Measurements from ENCODE around the gene FBXW7. TPM values are rescaled to one million over a fixed set of nuclear protein-coding genes. Genes with fewer than 3 reads are reported as not detected.

Gene FBXW7
- total RNA-seq, 4 donors from 2014 or later: 20.9 to 47.3 (median 39.5) TPM

DNA sequence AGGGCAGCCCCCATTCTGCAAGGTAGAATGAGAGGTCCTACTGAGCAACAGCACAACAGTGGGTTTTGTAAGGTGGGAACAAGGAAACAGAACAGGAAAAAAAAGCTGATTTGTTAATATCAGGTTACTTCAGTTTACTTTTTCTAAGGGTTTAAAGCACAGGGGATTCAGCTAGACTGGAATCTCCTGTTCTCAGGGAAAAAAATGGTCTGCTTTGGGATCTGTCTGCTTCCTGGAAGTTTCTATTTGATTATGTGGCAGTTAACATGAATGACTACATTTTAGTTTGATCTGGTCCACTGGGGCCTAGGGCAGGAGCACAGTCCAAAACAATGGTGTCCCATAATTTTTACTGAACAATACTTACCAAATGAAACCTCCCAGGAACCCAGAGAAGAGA is 104.6 kb downstream of the FBXW7 start:
- TF ChIP-seq, protein P1, sequence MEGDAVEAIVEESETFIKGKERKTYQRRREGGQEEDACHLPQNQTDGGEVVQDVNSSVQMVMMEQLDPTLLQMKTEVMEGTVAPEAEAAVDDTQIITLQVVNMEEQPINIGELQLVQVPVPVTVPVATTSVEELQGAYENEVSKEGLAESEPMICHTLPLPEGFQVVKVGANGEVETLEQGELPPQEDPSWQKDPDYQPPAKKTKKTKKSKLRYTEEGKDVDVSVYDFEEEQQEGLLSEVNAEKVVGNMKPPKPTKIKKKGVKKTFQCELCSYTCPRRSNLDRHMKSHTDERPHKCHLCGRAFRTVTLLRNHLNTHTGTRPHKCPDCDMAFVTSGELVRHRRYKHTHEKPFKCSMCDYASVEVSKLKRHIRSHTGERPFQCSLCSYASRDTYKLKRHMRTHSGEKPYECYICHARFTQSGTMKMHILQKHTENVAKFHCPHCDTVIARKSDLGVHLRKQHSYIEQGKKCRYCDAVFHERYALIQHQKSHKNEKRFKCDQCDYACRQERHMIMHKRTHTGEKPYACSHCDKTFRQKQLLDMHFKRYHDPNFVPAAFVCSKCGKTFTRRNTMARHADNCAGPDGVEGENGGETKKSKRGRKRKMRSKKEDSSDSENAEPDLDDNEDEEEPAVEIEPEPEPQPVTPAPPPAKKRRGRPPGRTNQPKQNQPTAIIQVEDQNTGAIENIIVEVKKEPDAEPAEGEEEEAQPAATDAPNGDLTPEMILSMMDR (IDR thresholded peaks at IDR 0.05; ENCODE audit: low read depth): no peak

DNA sequence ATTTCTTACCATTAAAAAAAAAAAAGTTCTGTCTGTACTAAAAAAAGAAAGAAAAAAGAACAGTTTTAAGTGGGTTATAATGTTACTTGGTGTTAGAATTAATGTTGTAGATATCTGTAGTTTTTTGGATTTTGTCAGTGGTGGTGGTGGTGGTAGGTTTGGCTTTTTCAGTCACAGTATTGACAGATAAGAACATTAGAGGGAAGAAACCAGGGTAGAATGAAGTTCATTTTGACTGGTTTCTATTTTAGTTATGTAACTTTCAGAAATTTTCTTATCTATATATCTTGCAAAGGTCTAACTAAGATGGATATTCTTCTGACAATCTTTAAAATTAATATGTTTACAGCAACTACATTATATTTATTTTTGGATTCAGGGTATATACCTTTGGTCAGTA is 105.4 kb downstream of the FBXW7 start:
- TF ChIP-seq, protein P1 (IDR thresholded peaks at IDR 0.05; ENCODE audit: low read depth): no peak

DNA sequence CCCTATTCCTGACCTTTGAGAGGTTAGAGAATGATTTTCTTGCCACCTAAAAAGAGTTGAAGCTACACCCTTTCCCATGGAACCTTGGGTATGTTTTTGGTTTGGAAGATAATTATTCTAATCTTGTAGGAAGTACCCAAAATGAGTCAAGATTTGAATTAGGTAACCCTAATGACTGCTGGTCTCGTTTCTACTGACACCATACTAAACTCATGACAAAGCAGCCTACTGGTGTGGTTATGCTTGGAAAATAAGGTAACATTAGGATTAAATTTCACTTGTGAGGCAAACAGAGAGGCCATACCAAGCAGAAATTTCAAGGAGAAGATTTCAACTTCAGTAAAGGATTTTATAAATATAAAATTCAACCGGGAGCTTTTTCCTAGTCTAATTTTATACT is 107.9 kb downstream of the FBXW7 start:
- TF ChIP-seq, protein P1 (IDR thresholded peaks at IDR 0.05; ENCODE audit: low read depth): no peak

DNA sequence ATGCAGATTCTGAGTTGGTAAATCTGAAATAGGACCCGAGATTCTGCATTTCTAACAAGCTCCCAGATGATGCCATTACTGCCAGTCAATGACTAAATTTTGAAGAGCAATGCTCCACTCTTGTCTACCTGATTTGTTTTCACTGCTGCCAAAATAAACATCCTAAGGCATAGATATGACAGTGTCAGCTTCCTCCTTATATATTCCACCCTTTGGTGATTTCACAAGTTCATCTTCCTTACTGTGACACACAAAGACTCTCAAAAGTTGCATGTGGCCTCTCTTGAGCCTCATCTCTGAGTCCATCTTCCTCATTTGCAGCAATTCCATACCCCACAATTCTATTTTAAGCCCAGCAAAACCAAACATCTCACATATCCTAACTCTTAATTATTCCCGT is 110.9 kb downstream of the FBXW7 start:
- TF ChIP-seq, protein P1 (IDR thresholded peaks at IDR 0.05; ENCODE audit: low read depth): no peak

DNA sequence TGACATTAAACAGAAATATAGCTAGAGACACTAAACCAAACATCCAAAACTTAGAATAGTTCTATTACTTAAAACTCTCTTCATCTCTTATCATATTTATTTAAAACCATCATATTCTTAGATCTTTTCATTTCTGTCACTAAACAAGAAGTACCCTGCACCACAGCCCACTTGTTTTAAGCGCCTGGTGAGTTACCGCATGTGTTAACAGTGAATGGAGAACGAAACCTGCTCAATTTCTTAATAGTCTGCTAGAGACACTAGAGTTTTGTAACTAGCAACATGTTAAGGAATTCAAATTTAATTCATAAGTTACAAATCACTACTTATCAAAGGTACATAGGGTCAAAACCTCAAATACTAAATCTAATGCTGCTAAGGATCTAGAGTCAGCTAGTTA is 111.5 kb downstream of the FBXW7 start:
- TF ChIP-seq, protein P1 (IDR thresholded peaks at IDR 0.05; ENCODE audit: low read depth): no peak

DNA sequence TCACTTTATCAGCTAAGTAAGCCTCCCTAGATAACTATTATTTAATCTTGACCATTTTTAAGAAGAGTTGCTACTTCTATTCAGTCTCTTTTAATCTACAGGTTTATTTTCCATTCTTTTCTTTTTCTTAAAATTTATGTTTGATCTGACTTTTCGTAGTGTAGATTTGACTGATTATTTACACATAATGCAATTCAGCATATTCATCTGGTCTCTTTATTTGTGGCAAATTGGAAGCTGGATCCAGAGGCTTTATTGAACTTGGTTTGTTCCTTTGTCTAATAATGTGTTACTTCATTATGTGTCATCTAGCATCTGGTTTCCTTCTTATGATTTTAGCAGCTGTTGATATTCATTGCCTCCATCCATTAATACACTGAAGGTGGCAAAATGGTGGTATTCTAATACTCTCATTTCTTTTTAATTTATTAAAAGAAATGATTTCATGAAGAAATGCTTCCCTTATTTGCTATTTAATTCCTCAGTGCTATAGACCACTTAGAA is 113.0 kb downstream of the FBXW7 start:
- TF ChIP-seq, protein P1 (IDR thresholded peaks at IDR 0.05; ENCODE audit: low read depth): no peak

DNA sequence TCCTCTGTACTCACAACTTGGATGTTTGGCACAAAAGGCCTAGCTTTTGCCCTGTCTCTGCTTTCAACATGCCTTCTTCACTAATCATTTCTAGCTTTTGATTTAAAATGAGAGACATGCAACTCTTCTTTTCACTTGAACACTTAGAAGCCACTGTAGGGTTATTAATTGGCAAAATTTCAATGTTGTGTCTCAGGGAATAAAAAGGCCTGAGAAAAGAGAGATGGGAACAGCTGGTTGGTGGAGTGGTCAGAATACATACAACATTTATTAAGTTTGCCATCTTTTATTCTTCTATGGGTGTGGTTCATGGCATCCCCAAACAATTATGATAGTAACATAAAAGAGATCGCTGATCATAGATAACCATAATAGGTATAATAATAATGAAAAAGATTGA is 114.3 kb downstream of the FBXW7 start:
- TF ChIP-seq, protein P1 (IDR thresholded peaks at IDR 0.05; ENCODE audit: low read depth): no peak
